ENCODE measurements around the gene JUP. TPM values are rescaled to one million over a fixed set of nuclear protein-coding genes. Genes with fewer than 3 reads are reported as not detected.

Gene JUP
- total RNA-seq, 1 experiment from 2014 or later: 132 TPM

- no peak overlapping the region for H3K4me3 ChIP-seq (ENCODE audit: low read length)
- no peaks in the 10 kb centered on the region for H3K9me2 ChIP-seq (replicated peaks; ENCODE audit: low read length)
- intact Hi-C loops (cut with micrococcal nuclease): no loop called here
- no peaks in the 10 kb centered on the region for H3K79me2 ChIP-seq (ENCODE audit: low read length)
- H3K27ac ChIP-seq (ENCODE audit: low read length): no peak overlapping the region
- ATAC-seq: no peak
- DNase-seq: no peak
- BruUV-seq (replicated peaks): no TSS peak
- H4K20me1 ChIP-seq (ENCODE audit: low read length): no peaks in the 10 kb centered on the region
- H3F3A ChIP-seq (ENCODE audit: low read length, unreplicated experiment): no peaks in the 10 kb centered on the region
- ChIA-PET CTCF (no interaction called here), POLR2A (ENCODE audit: unreplicated experiment) (no interaction called here)
- TF ChIP-seq CTCF (conservative IDR thresholded peaks at IDR 0.05; ENCODE audit: low read depth, low read length) (no peak), EZH2 (IDR thresholded peaks at IDR 0.05; ENCODE audit: low read length, unreplicated experiment) (no peak), EZH2phosphoT487 (IDR thresholded peaks at IDR 0.05; ENCODE audit: borderline replicate concordance, low read length) (no peak)
- no peaks in the 10 kb centered on the region for H3K9me3 ChIP-seq (ENCODE audit: low read length)
- H3K27me3 ChIP-seq (ENCODE audit: low read length): no peaks in the 10 kb centered on the region
- H3K4me2 ChIP-seq (ENCODE audit: low read length): no peak overlapping the region
- no peaks in the 10 kb centered on the region for H3K4me1 ChIP-seq (ENCODE audit: insufficient read depth, low read length)
- H3K36me3 ChIP-seq (ENCODE audit: low read depth, low read length): no peaks in the 10 kb centered on the region
- no peak overlapping the region for H3K9ac ChIP-seq (ENCODE audit: low read length)
- no peak overlapping the region for H2AFZ ChIP-seq (ENCODE audit: low read length)
Measured at GRCh38 chr17:41731836-41732235, 54.7 kb downstream of the JUP start.

- DNase-seq (no peak), ATAC-seq (no peak)
- Histone ChIP-seq H3K4me2 (ENCODE audit: low read length) (no peak overlapping the region), H3K79me2 (ENCODE audit: low read length) (no peaks in the 10 kb centered on the region), H3K4me3 (ENCODE audit: low read length) (no peak overlapping the region), H4K20me1 (ENCODE audit: low read length) (no peaks in the 10 kb centered on the region), H3K36me3 (ENCODE audit: low read depth, low read length) (no peaks in the 10 kb centered on the region), H2AFZ (ENCODE audit: low read length) (no peak overlapping the region), H3K4me1 (ENCODE audit: insufficient read depth, low read length) (no peaks in the 10 kb centered on the region), H3F3A (ENCODE audit: low read length, unreplicated experiment) (no peaks in the 10 kb centered on the region), H3K27ac (ENCODE audit: low read length) (no peak overlapping the region), H3K9me2 (replicated peaks; ENCODE audit: low read length) (no peaks in the 10 kb centered on the region), H3K9ac (ENCODE audit: low read length) (no peak overlapping the region), H3K27me3 (ENCODE audit: low read length) (no peaks in the 10 kb centered on the region), H3K9me3 (ENCODE audit: low read length) (no peaks in the 10 kb centered on the region)
- TF ChIP-seq EZH2phosphoT487 (IDR thresholded peaks at IDR 0.05; ENCODE audit: borderline replicate concordance, low read length) (no peak), EZH2 (IDR thresholded peaks at IDR 0.05; ENCODE audit: low read length, unreplicated experiment) (no peak), CTCF (conservative IDR thresholded peaks at IDR 0.05; ENCODE audit: low read depth, low read length) (no peak)
- intact Hi-C loops (cut with micrococcal nuclease): no loop called here
- ChIA-PET CTCF (no interaction called here), POLR2A (ENCODE audit: unreplicated experiment) (no interaction called here)
- BruUV-seq (replicated peaks): no TSS peak
Measured at GRCh38 chr17:41730479-41730878, 56.0 kb downstream of the JUP start.

GRCh38 chr17:41728056-41728455, 58.5 kb downstream of the JUP start:
- intact Hi-C loops (cut with micrococcal nuclease): no loop called here
- H3K27ac ChIP-seq (ENCODE audit: low read length): no peak overlapping the region
- no peak overlapping the region for H2AFZ ChIP-seq (ENCODE audit: low read length)
- no peaks in the 10 kb centered on the region for H4K20me1 ChIP-seq (ENCODE audit: low read length)
- H3K9ac ChIP-seq (ENCODE audit: low read length): no peak overlapping the region
- no peaks in the 10 kb centered on the region for H3K9me2 ChIP-seq (replicated peaks; ENCODE audit: low read length)
- DNase-seq (no peak), ATAC-seq (no peak)
- no peaks in the 10 kb centered on the region for H3F3A ChIP-seq (ENCODE audit: low read length, unreplicated experiment)
- no peak for TF ChIP-seq EZH2 (IDR thresholded peaks at IDR 0.05; ENCODE audit: low read length, unreplicated experiment)
- no peak for TF ChIP-seq CTCF (conservative IDR thresholded peaks at IDR 0.05; ENCODE audit: low read depth, low read length)
- no peak for TF ChIP-seq EZH2phosphoT487 (IDR thresholded peaks at IDR 0.05; ENCODE audit: borderline replicate concordance, low read length)
- no peak overlapping the region for H3K4me3 ChIP-seq (ENCODE audit: low read length)
- CTCF ChIA-PET: no interaction called here
- no peaks in the 10 kb centered on the region for H3K27me3 ChIP-seq (ENCODE audit: low read length)
- no peaks in the 10 kb centered on the region for H3K4me1 ChIP-seq (ENCODE audit: insufficient read depth, low read length)
- H3K9me3 ChIP-seq (ENCODE audit: low read length): no peaks in the 10 kb centered on the region
- H3K79me2 ChIP-seq (ENCODE audit: low read length): no peaks in the 10 kb centered on the region
- no peak overlapping the region for H3K4me2 ChIP-seq (ENCODE audit: low read length)
- H3K36me3 ChIP-seq (ENCODE audit: low read depth, low read length): no peaks in the 10 kb centered on the region
- POLR2A ChIA-PET (ENCODE audit: unreplicated experiment): no interaction called here
- BruUV-seq (replicated peaks): no TSS peak
